K562 (cell line): ENCODE measurements around the gene IL1R1. TPM values are rescaled to one million over a fixed set of nuclear protein-coding genes. Genes with fewer than 3 reads are reported as not detected.

ENCODE experiments used
- ATAC-seq: fragments of 200-7000 bp; cut with Tn5 transposase; 3 replicates; pipeline ENCODE4 v1.9.1; 2020; ENCODE audit warnings: moderate library complexity
- BruUV-seq: library from RNA; stranded (reverse); fragments of 400-500 nt; replicated peaks from 2 replicates; lab custom pipeline; 2021; lab: Mats Ljungman, UMichigan
- CTCF ChIA-PET: fragments of 300-600 bp; formaldehyde crosslinking; extraction: SDS; loops from one replicate; lab custom pipeline; 2021; ENCODE audit warnings: low intra/inter-chr PET ratio; lab: Yijun Ruan, JAX
- POLR2A ChIA-PET: fragments of 300-600, 350-650 bp; sonication (Branson Sonifier 250); formaldehyde crosslinking; extraction: SDS; loops from one replicate; lab custom pipeline; 2021; ENCODE audit warnings: antibody characterized with exemption, inconsistent platforms; lab: Yijun Ruan, JAX
- DNase-seq, 4 experiments: peaks; one replicate each; pipeline versions ENCODE4 v3.0.0 to v3.0.0-alpha.2; 2011 to 2018; ENCODE audit warnings: low spot score in 3 of 4, mixed read lengths in 3 of 4; ENCODE audit errors: extremely low read depth in 1 of 4
- FAIRE-seq: peaks from 2 replicates; lab custom pipeline; 2011; peaks lifted over from hg19 to GRCh38; lab: Jason Lieb, UNC
- H2AFZ ChIP-seq: 2 replicates; pipeline ENCODE4 v1.6.0; 2011; ENCODE audit warnings: low read depth, low read length, control low read depth, inconsistent platforms
- H3K27ac ChIP-seq: fragments of 200-600 bp; 3 replicates; pipeline ENCODE4 v1.8.0; 2011; ENCODE audit warnings: low read depth, mild to moderate bottlenecking, control low read depth, inconsistent platforms, low read length, moderate library complexity, mixed read lengths; ENCODE audit errors: extremely low read depth
- H3K27me3 ChIP-seq, 2 experiments: fragments of 300-600 bp in 1 of 2; 2 replicates in 1 of 2; 3 replicates in 1 of 2; pipeline versions ENCODE4 v1.6.0 to v1.8.0; 2011; ENCODE audit warnings: inconsistent platforms in 2 of 2, low read length in 2 of 2, mild to moderate bottlenecking in 1 of 2, mixed read lengths in 1 of 2, moderate library complexity in 1 of 2; ENCODE audit not compliant: control insufficient read depth in 2 of 2, insufficient read depth in 2 of 2
- H3K36me3 ChIP-seq: fragments of 300-600 bp; 3 replicates; pipeline ENCODE4 v1.8.0; 2011; ENCODE audit warnings: mild to moderate bottlenecking, low read length, inconsistent platforms; ENCODE audit not compliant: control insufficient read depth, insufficient read depth
- H3K4me1 ChIP-seq, 2 experiments: fragments of 200-600 bp in 1 of 2; replicated peaks in 1 of 2; 2 replicates in 1 of 2; 3 replicates in 1 of 2; pipeline versions ENCODE4 v1.5.1 to v1.8.0; 2011; ENCODE audit warnings: inconsistent platforms in 2 of 2, low read length in 2 of 2, mild to moderate bottlenecking in 1 of 2, mixed read lengths in 1 of 2, moderate library complexity in 1 of 2; ENCODE audit not compliant: control insufficient read depth in 2 of 2, insufficient read depth in 2 of 2
- H3K4me2 ChIP-seq: 2 replicates; pipeline ENCODE4 v1.6.1; 2011; ENCODE audit warnings: low read length, control low read depth, inconsistent platforms, mixed read lengths; ENCODE audit not compliant: insufficient read depth
- H3K4me3 ChIP-seq: fragments of 200-600 bp; sonication (generic), shearing (Covaris generic); 2 replicates; pipeline ENCODE4 v1.5.1; 2016; ENCODE audit warnings: control low read depth, inconsistent platforms
- H3K79me2 ChIP-seq: fragments of 200-600 bp; 3 replicates; pipeline ENCODE4 v1.8.0; 2011; ENCODE audit warnings: low read length, inconsistent platforms; ENCODE audit not compliant: control insufficient read depth, insufficient read depth
- H3K9ac ChIP-seq, 2 experiments: 2 replicates each; pipeline versions ENCODE4 v1.6.0 to v1.6.1; 2011; ENCODE audit warnings: low read depth in 2 of 2, low read length in 2 of 2, control low read depth in 1 of 2, inconsistent platforms in 1 of 2, mild to moderate bottlenecking in 1 of 2, mixed read lengths in 1 of 2; ENCODE audit not compliant: insufficient read depth in 1 of 2
- H3K9me1 ChIP-seq: one replicate; pipeline ENCODE4 v1.6.0; 2011; ENCODE audit warnings: inconsistent platforms, mild to moderate bottlenecking, low read length, moderate library complexity; ENCODE audit not compliant: control insufficient read depth, insufficient read depth
- H3K9me3 ChIP-seq: replicated peaks from 2 replicates; pipeline ENCODE4 v1.5.1; 2011; ENCODE audit warnings: low read depth, low read length, inconsistent platforms; ENCODE audit not compliant: control insufficient read depth, insufficient read depth
- H4K20me1 ChIP-seq: replicated peaks from 2 replicates; pipeline ENCODE4 v1.6.1; 2011; ENCODE audit warnings: low read length, inconsistent platforms, mixed read lengths; ENCODE audit not compliant: control insufficient read depth, insufficient read depth
- BRD4 ChIP-seq: fragments of 200-600 bp; sonication (generic); IDR thresholded peaks from 2 replicates; pipeline ENCODE4 v1.6.1; 2017; ENCODE audit warnings: inconsistent platforms
- ESRRA ChIP-seq: fragments of 450-650 bp; IDR thresholded peaks from 2 replicates; pipeline ENCODE4 v1.6.1; 2014; ENCODE audit warnings: low read depth, mild to moderate bottlenecking, moderate library complexity, borderline replicate concordance
- MED1 ChIP-seq: sonication (generic); formaldehyde crosslinking; IDR thresholded peaks from 2 replicates; pipeline ENCODE4 v1.8.1; 2023; ENCODE audit warnings: missing genetic modification reagents, borderline replicate concordance
- PHB2 ChIP-seq: fragments of 450-650 bp; IDR thresholded peaks from 2 replicates; pipeline ENCODE4 v1.6.1; 2017; ENCODE audit warnings: low read depth
- POLR2B ChIP-seq: fragments of 450-650 bp; IDR thresholded peaks from 2 replicates; pipeline ENCODE4 v1.6.1; 2018; ENCODE audit warnings: low read depth; ENCODE audit not compliant: partially characterized antibody
- TBL1XR1 ChIP-seq, 2 experiments: IDR thresholded peaks; 2 replicates each; pipeline ENCODE4 v1.6.1; 2012; ENCODE audit warnings: improper control_type of control experiment in 2 of 2, low read length in 2 of 2, mild to moderate bottlenecking in 1 of 2
- WGBS: fragments of 100-300 bp; shearing (Covaris generic); methylation state at CpG from one replicate; pipeline ENCODE4 v1.1.6; 2016; ENCODE audit warnings: low coverage, mixed read lengths; ENCODE audit not compliant: insufficient coverage; ENCODE audit errors: missing lambda C conversion rate; 5-methylcytosine and 5-hydroxymethylcytosine counted together
- in situ Hi-C: fragments of 300-500 bp; cut with MboI; formaldehyde crosslinking; loops from 4 replicates; pipeline ENCODE4 v1.15.0; 2018; ENCODE audit warnings: inconsistent platforms, mixed read lengths
- intact Hi-C: fragments of 100-400 bp; cut with micrococcal nuclease; formaldehyde crosslinking; loops from 2 replicates; pipeline ENCODE4 v1.14.2; 2022
- polyA plus RNA-seq, 8 experiments: library from polyadenylated mRNA; depleted of rRNA in 4 of 8; stranded (reverse) in 5 of 8; unstranded in 3 of 8; fragments of >200 nt; fragmentation: Nextera tagmentation in 2 of 8; fragmentation: Illumina TruSeq in 1 of 8; extraction: Ambion mirVana in 2 of 8; extraction: Trizol in 1 of 8; gene quantifications; 2 replicates each; pipeline versions ENCODE4 v1.2.1 to v1.2.3, GENCODE V29; 2011 to 2014; ENCODE audit warnings: inconsistent platforms in 1 of 8, missing spikeins in 1 of 8
- total RNA-seq, 7 experiments: library from RNA; depleted of rRNA in 6 of 7; stranded (reverse); fragments of >200 nt in 6 of 7; fragmentation: Illumina TruSeq in 2 of 7; extraction: Trizol in 2 of 7; gene quantifications; 2 replicates each; pipeline versions ENCODE4 v1.2.1 to v1.2.3, GENCODE V29; 2011 to 2021; ENCODE audit warnings: low replicate concordance in 1 of 7
- TF ChIP-seq, protein P1 (sequence below): conservative IDR thresholded peaks from 2 replicates; pipeline ENCODE4 v1.6.1; 2011; ENCODE audit warnings: low read depth, mild to moderate bottlenecking, low read length; ENCODE audit not compliant: control insufficient read depth
- TF ChIP-seq, protein P2 (sequence below): fragments of 450-650 bp; conservative IDR thresholded peaks from 2 replicates; pipeline ENCODE4 v1.6.1; 2016; ENCODE audit warnings: missing genetic modification characterization, low read depth, mild to moderate bottlenecking, control low read depth, missing compliant biosample characterization
- TF ChIP-seq, protein P3 (sequence below): fragments of 250-450 bp; sonication (Bioruptor Pico); IDR thresholded peaks from 2 replicates; pipeline ENCODE4 v1.4.0; 2020; ENCODE audit warnings: mild to moderate bottlenecking, moderate library complexity
- TF ChIP-seq, protein P4 (sequence below): sonication (generic); formaldehyde crosslinking; IDR thresholded peaks from 2 replicates; pipeline ENCODE4 v1.8.0; 2022; ENCODE audit warnings: mild to moderate bottlenecking, missing genetic modification reagents

Gene IL1R1
- total and polyA plus RNA-seq, 9 of the 15 experiments (the other 6 are each of a cell fraction or from before 2014, with no cell fraction given), result 0.81 to 3.9 (median 1.6) TPM

DNA sequence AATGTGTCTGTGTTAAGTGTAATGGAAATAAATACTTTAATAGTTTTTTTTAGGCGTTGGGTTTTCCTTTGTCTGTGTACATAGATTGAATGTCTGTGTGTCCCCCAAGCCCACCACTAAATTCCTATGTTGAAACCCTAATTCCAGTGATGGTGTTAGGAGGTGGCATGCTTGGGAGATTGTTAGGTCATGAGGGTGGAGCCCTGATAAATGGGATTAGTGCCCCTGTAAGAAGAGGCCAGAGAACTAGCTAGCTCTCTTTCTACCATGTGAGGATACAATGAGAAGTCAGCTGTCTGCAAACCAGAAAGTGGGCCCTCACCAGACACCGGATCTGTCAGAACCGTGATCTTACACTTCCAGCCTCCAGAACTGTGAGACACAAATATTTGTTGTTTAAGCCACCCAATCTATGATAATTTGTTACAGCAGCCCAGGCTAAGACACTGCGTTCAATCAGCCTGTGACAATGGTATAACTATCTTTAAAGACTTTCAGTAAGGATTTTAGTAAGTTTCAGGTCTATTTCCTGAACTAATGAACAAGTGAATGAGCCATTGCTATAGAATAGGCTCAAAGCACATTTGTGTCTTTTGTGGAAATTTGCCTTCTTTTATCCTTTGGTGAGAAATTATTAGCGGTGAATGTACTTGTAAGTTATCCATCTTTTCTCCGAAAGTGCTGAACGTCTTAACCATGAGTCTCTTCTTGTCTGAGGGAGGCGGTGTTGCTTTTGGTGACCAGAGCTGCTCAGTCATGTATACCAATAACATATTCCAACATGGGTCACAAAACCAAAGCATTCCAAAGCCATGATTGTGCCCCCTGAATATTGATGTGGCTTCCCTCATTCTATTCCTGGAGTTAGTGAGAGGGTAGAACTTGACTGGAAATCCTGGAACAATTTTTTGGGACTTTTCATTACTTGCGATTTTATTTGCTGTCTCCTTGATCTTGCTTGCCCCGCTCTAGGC, 29.6 kb upstream of the IL1R1 start (continued):
- TF ChIP-seq, protein P1, sequence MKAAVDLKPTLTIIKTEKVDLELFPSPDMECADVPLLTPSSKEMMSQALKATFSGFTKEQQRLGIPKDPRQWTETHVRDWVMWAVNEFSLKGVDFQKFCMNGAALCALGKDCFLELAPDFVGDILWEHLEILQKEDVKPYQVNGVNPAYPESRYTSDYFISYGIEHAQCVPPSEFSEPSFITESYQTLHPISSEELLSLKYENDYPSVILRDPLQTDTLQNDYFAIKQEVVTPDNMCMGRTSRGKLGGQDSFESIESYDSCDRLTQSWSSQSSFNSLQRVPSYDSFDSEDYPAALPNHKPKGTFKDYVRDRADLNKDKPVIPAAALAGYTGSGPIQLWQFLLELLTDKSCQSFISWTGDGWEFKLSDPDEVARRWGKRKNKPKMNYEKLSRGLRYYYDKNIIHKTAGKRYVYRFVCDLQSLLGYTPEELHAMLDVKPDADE, result no peak
- TF ChIP-seq, protein P2, sequence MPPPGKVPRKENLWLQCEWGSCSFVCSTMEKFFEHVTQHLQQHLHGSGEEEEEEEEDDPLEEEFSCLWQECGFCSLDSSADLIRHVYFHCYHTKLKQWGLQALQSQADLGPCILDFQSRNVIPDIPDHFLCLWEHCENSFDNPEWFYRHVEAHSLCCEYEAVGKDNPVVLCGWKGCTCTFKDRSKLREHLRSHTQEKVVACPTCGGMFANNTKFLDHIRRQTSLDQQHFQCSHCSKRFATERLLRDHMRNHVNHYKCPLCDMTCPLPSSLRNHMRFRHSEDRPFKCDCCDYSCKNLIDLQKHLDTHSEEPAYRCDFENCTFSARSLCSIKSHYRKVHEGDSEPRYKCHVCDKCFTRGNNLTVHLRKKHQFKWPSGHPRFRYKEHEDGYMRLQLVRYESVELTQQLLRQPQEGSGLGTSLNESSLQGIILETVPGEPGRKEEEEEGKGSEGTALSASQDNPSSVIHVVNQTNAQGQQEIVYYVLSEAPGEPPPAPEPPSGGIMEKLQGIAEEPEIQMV, result no peak
- no peak for TF ChIP-seq BRD4
- no peak for TF ChIP-seq POLR2B
- TF ChIP-seq ESRRA, result no peak
- TF ChIP-seq TBL1XR1 (IDR thresholded peaks at IDR 0.05; ENCODE audit: low read length in 2 of 2), result no peak

DNA sequence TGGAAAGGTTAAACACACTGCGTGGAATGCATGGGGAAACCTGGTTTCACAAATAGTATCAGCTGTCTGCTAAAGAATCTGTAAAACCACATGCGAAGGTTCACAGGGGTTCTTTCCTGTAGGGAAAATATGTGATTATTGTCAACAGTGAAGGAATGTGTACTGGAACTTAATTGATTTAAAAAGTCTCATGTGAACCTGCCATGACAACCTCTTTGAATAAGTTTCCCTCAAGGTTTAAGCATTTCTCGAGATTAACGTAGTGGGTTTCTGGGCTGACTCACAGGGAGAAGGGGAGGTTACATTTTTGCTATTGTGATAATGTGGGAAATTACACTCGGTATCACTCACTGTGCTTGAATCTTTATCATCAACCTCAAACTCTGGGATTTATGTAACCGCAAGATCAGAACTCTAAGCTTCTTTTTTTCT, 28.2 kb upstream of the IL1R1 start:
- Histone ChIP-seq H3K4me3 (no peak overlapping the region), H3K27ac (no peak overlapping the region), H3K9me1 (no peaks in the 10 kb centered on the region), H2AFZ (no peak overlapping the region), H3K4me1 (peaks cover 0 to 6% of the 10 kb centered on the region in 2 experiments; a peak in 3 of 5 replicates), H4K20me1 (no peaks in the 10 kb centered on the region), H3K9me3 (no peaks in the 10 kb centered on the region), H3K4me2 (no peak overlapping the region), H3K79me2 (no peaks in the 10 kb centered on the region), H3K36me3 (no peaks in the 10 kb centered on the region), H3K9ac (no peak overlapping the region), H3K27me3 (no peaks in the 10 kb centered on the region)
- intact Hi-C loops, result no loop called here
- POLR2A ChIA-PET, result no interaction called here
- WGBS, result 32% methylated on average over 6 of the region's 6 CpGs
- ATAC-seq (no peak), DNase-seq (no peak), FAIRE-seq (no peak)
- CTCF ChIA-PET, result no interaction called here
- in situ Hi-C loops, result no loop called here
- no TSS peak for BruUV-seq
- TF ChIP-seq PHB2 (no peak), MED1 (CRISPR knock-in tag) (no peak)
- TF ChIP-seq, protein P3, sequence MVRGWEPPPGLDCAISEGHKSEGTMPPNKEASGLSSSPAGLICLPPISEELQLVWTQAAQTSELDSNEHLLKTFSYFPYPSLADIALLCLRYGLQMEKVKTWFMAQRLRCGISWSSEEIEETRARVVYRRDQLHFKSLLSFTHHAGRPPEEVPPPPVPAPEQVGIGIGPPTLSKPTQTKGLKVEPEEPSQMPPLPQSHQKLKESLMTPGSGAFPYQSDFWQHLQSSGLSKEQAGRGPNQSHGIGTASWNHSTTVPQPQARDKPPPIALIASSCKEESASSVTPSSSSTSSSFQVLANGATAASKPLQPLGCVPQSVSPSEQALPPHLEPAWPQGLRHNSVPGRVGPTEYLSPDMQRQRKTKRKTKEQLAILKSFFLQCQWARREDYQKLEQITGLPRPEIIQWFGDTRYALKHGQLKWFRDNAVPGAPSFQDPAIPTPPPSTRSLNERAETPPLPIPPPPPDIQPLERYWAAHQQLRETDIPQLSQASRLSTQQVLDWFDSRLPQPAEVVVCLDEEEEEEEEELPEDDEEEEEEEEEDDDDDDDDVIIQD (CRISPR knock-in tag), result no peak
- TF ChIP-seq, protein P4, sequence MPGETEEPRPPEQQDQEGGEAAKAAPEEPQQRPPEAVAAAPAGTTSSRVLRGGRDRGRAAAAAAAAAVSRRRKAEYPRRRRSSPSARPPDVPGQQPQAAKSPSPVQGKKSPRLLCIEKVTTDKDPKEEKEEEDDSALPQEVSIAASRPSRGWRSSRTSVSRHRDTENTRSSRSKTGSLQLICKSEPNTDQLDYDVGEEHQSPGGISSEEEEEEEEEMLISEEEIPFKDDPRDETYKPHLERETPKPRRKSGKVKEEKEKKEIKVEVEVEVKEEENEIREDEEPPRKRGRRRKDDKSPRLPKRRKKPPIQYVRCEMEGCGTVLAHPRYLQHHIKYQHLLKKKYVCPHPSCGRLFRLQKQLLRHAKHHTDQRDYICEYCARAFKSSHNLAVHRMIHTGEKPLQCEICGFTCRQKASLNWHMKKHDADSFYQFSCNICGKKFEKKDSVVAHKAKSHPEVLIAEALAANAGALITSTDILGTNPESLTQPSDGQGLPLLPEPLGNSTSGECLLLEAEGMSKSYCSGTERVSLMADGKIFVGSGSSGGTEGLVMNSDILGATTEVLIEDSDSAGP (CRISPR knock-in tag), result no peak
